Hepatocyte (in vitro differentiated cells): ENCODE data around the gene NHLH1.

Experiments used
- EZH2 ChIP-seq: fragments of 200-600 bp; sonication (generic); IDR thresholded peaks from 2 replicates; pipeline ENCODE4 v1.6.1; 2016; ENCODE audit warnings: antibody characterized with exemption, mild to moderate bottlenecking, borderline replicate concordance
- TF ChIP-seq, protein P1 (sequence below): fragments of 200-600 bp; sonication (generic); IDR thresholded peaks from 2 replicates; pipeline ENCODE4 v1.5.1; 2016; ENCODE audit warnings: antibody characterized with exemption, mild to moderate bottlenecking; ENCODE audit not compliant: poor library complexity

DNA sequence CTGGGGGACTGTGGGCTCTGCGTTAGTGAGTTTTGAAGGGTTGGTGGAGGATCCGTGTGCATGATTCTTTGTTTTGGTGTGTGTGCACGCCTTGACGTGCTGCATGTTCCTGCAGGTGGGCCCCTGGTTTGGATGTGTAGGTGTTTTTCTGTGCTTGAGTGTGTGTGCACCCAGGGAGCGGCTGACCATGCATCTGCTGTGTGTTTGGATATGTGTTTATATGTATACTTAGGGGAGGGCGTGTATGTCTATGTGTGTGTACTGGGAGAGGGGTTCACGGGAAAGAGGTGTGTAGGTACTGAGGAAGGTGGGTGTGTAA, 34.6 kb downstream of the NHLH1 start:
- TF ChIP-seq, protein P1, sequence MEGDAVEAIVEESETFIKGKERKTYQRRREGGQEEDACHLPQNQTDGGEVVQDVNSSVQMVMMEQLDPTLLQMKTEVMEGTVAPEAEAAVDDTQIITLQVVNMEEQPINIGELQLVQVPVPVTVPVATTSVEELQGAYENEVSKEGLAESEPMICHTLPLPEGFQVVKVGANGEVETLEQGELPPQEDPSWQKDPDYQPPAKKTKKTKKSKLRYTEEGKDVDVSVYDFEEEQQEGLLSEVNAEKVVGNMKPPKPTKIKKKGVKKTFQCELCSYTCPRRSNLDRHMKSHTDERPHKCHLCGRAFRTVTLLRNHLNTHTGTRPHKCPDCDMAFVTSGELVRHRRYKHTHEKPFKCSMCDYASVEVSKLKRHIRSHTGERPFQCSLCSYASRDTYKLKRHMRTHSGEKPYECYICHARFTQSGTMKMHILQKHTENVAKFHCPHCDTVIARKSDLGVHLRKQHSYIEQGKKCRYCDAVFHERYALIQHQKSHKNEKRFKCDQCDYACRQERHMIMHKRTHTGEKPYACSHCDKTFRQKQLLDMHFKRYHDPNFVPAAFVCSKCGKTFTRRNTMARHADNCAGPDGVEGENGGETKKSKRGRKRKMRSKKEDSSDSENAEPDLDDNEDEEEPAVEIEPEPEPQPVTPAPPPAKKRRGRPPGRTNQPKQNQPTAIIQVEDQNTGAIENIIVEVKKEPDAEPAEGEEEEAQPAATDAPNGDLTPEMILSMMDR, result no peak
- TF ChIP-seq EZH2, result no peak
